OCI-LY1 (cell line): ENCODE measurements around the gene PTGER3.

Experiments used
- H2AFZ ChIP-seq: fragments of 200-600 bp; sonication (generic), shearing (Covaris generic); 2 replicates; pipeline ENCODE4 v1.6.0; 2014; ENCODE audit warnings: antibody characterized with exemption, mild to moderate bottlenecking, low read length
- H3F3A ChIP-seq: fragments of 200-600 bp; sonication (generic), shearing (Covaris generic); 2 replicates; pipeline ENCODE4 v1.6.0; 2014; ENCODE audit warnings: mild to moderate bottlenecking, antibody characterized with exemption, low read length, moderate library complexity; ENCODE audit not compliant: insufficient read depth
- H3K27ac ChIP-seq: fragments of 200-600 bp; sonication (generic); 2 replicates; pipeline ENCODE4 v1.5.1; 2014; ENCODE audit warnings: low read length, mixed run types, mild to moderate bottlenecking, low read depth; ENCODE audit not compliant: poor library complexity, severe bottlenecking
- H3K27me3 ChIP-seq: fragments of 200-600 bp; sonication (generic); 2 replicates; pipeline ENCODE4 v1.6.0; 2014; ENCODE audit warnings: antibody characterized with exemption, mild to moderate bottlenecking, low read length, moderate library complexity; ENCODE audit not compliant: insufficient read depth
- H3K36me3 ChIP-seq: fragments of 200-600 bp; sonication (generic); 2 replicates; pipeline ENCODE4 v1.6.1; 2014; ENCODE audit warnings: mild to moderate bottlenecking, antibody characterized with exemption, low read length, moderate library complexity, mixed read lengths; ENCODE audit not compliant: insufficient read depth
- H3K4me1 ChIP-seq: fragments of 200-600 bp; sonication (generic); 2 replicates; pipeline ENCODE4 v1.5.1; 2014; ENCODE audit warnings: mild to moderate bottlenecking, low read length, moderate library complexity; ENCODE audit not compliant: insufficient read depth, severe bottlenecking
- H3K4me2 ChIP-seq: fragments of 200-600 bp; sonication (generic), shearing (Covaris generic); 2 replicates; pipeline ENCODE4 v1.6.1; 2014; ENCODE audit warnings: low read length
- H3K4me3 ChIP-seq: fragments of 200-600 bp; sonication (generic); 2 replicates; pipeline ENCODE4 v1.5.1; 2014; ENCODE audit warnings: low read length, low read depth, mild to moderate bottlenecking, mixed read lengths; ENCODE audit not compliant: poor library complexity, severe bottlenecking
- H3K79me2 ChIP-seq: fragments of 200-600 bp; shearing (Covaris generic); 2 replicates; pipeline ENCODE4 v1.6.1; 2016; ENCODE audit warnings: mixed run types, low read length, mixed read lengths; ENCODE audit not compliant: insufficient read depth
- H3K9ac ChIP-seq: fragments of 200-600 bp; sonication (generic), shearing (Covaris generic); 2 replicates; pipeline ENCODE4 v1.6.1; 2014; ENCODE audit warnings: mild to moderate bottlenecking, low read length, mixed read lengths
- H3K9me2 ChIP-seq: fragments of 200-600 bp; sonication (generic), shearing (Covaris generic); 2 replicates; pipeline ENCODE4 v1.6.1; 2014; ENCODE audit warnings: low read depth, mild to moderate bottlenecking, low read length, mixed read lengths
- H3K9me3 ChIP-seq: fragments of 200-600 bp; shearing (Covaris generic); 2 replicates; pipeline ENCODE4 v1.6.1; 2014; ENCODE audit warnings: low read length, mixed read lengths
- H4K20me1 ChIP-seq: fragments of 200-600 bp; sonication (generic), shearing (Covaris generic); 2 replicates; pipeline ENCODE4 v1.6.0; 2016; ENCODE audit warnings: mild to moderate bottlenecking, low read length; ENCODE audit not compliant: insufficient read depth
- CTCF ChIP-seq: fragments of 200-600 bp; sonication (generic), shearing (Covaris generic); IDR thresholded peaks from 2 replicates; pipeline ENCODE4 v1.5.1; 2017; ENCODE audit warnings: mild to moderate bottlenecking, antibody characterized with exemption, low read length, moderate library complexity, mixed read lengths
- EZH2 ChIP-seq: fragments of 200-600 bp; sonication (generic), shearing (Covaris generic); IDR thresholded peaks from 2 replicates; pipeline ENCODE4 v1.8.0; 2017; ENCODE audit warnings: borderline replicate concordance, mixed run types, mild to moderate bottlenecking, antibody characterized with exemption, low read length, moderate library complexity, mixed read lengths

PTGER3 gene

GRCh38 chr1:71031426-71031825, 16.2 kb downstream of the PTGER3 start:
- H3K4me2 ChIP-seq = no peak overlapping the region
- no peaks in the 10 kb centered on the region for H3F3A ChIP-seq
- no peaks in the 10 kb centered on the region for H3K79me2 ChIP-seq
- no peaks in the 10 kb centered on the region for H3K9me2 ChIP-seq
- H2AFZ ChIP-seq = no peak overlapping the region
- no peak overlapping the region for H3K9ac ChIP-seq
- no peaks in the 10 kb centered on the region for H3K9me3 ChIP-seq
- no peaks in the 10 kb centered on the region for H3K27me3 ChIP-seq
- no peaks in the 10 kb centered on the region for H4K20me1 ChIP-seq
- H3K4me1 ChIP-seq = no peaks in the 10 kb centered on the region
- H3K36me3 ChIP-seq = no peaks in the 10 kb centered on the region
- no peak overlapping the region for H3K4me3 ChIP-seq
- TF ChIP-seq EZH2 (no peak), CTCF (no peak)
- no peak overlapping the region for H3K27ac ChIP-seq

DNA sequence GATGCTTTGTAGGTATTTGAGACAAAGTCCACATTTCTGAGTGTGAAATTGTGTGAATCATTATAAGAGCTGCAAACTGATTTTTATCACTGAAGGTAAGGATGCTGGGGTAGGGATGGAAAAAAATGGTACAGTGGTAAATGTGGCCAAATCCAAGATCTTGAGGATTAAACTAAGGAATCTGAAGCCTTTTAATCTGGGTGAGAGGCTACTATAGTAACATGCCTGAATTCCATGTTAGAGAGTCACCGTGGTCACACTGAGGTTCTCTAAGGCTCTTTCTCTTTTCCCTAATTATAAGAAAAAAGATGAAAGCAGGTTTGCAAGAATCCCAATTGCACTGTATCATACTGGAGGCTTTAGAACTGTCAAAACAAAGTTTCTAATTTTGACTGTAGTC, 17.6 kb downstream of the PTGER3 start:
- Histone ChIP-seq H3K27ac (no peak overlapping the region), H3K4me2 (no peak overlapping the region), H3K9me3 (no peaks in the 10 kb centered on the region), H3K9ac (no peak overlapping the region), H4K20me1 (no peaks in the 10 kb centered on the region), H3K36me3 (no peaks in the 10 kb centered on the region), H2AFZ (no peak overlapping the region), H3K9me2 (no peaks in the 10 kb centered on the region), H3K4me3 (no peak overlapping the region), H3F3A (no peaks in the 10 kb centered on the region), H3K27me3 (no peaks in the 10 kb centered on the region), H3K4me1 (no peaks in the 10 kb centered on the region), H3K79me2 (no peaks in the 10 kb centered on the region)
- TF ChIP-seq EZH2 (no peak), CTCF (no peak)

DNA sequence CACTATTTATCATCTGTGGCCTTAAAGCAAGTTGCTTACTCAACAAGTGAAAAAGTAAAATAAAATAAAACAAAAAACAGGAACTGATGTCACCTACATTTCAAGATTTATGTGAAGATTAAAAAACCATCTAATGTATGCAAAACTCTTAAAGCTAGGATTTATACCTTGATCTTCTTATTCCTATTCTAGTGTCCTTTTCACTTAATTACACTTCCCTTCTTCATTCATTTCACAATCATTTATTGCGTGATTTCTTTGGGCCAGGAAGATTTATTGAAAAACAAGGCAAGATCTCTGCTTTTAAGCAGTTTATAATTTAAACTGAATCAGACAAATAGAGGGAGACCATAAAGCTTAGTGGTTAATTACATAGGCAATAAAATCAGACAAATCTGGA, 18.6 kb downstream of the PTGER3 start:
- Histone ChIP-seq H2AFZ (no peak overlapping the region), H4K20me1 (no peaks in the 10 kb centered on the region), H3K4me3 (no peak overlapping the region), H3F3A (no peaks in the 10 kb centered on the region), H3K9me3 (no peaks in the 10 kb centered on the region), H3K36me3 (no peaks in the 10 kb centered on the region), H3K9ac (no peak overlapping the region), H3K79me2 (no peaks in the 10 kb centered on the region), H3K4me1 (no peaks in the 10 kb centered on the region), H3K9me2 (no peaks in the 10 kb centered on the region), H3K4me2 (no peak overlapping the region), H3K27me3 (no peaks in the 10 kb centered on the region), H3K27ac (no peak overlapping the region)
- TF ChIP-seq EZH2 = no peak
- TF ChIP-seq CTCF = no peak
